Measurements from ENCODE around the gene ITGB3BP.

DNA sequence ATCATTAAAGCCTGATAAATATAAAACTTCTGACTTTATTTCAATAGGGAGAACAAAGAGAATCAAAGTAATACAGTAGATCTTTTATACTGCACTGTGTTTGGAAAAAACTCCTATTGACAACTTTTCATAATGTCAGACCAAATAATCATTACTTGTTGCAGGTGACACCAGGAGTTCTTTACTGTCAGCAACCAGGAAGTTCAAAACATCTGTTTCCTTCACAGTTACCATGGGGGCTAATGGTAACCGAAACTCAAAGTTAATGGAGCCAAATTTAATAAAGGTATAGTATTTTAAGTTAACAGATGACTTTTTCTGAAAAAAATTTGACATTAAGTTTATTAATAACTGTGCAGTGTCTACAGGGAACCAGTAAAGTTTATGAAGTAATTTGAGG, 10.9 kb upstream of the ITGB3BP start:
- no peak for TF ChIP-seq GATA2 (IDR thresholded peaks at IDR 0.05; ENCODE audit: low read depth, low read length)
- no peak for TF ChIP-seq GATA3 (IDR thresholded peaks at IDR 0.05; ENCODE audit: low read depth, low read length)

Data from SH-SY5Y (cell line).